Amniotic stem cell (primary cell): Measurements from ENCODE around the gene CCL14.

Experiments used
- DNase-seq: peaks from one replicate; lab custom pipeline; 2025; lab: John Stamatoyannopoulos, UW

CCL14 gene

GRCh38 chr17:35988164-35988563 lies 1.6 kb upstream of the CCL14 start:
- DNase-seq = no peak

- no peak for DNase-seq
These were observed 2.4 kb downstream of the CCL14 start for GRCh38 chr17:35984140-35984539.

- DNase-seq = no peak
These were observed 3.9 kb downstream of the CCL14 start for GRCh38 chr17:35982409-35983191.

GRCh38 chr17:35981908-35982330 lies 4.6 kb downstream of the CCL14 start:
- no peak for DNase-seq

- DNase-seq = no peak
These were observed 5.3 kb downstream of the CCL14 start, which contains the start of gene CCL16 for GRCh38 chr17:35981246-35981645. Gene CCL16 (minus strand): TSS chr17:35981497. CDS start chr17:35981420, 77 bp downstream.

DNA sequence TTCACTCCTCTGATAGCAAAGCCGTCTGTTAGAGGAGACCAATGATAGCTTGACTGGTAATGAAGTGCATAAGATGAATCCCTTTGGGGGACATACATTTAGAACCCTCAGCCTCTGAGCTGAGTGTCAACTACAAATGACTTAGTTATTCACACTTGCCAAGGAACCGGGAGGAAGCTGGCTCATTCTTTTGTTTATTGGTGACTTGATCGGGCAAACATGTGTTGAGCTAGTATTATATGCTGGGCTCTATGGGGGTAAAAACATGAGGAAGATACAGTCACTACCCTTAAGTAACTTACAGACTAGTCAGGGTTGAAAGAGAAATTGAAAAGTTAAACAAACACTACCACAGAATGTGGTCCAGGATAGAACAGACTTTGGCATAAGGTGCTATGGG lies 8.2 kb downstream of the CCL14 start:
- no peak for DNase-seq

- no peak for DNase-seq
These were observed 9.0 kb downstream of the CCL14 start for GRCh38 chr17:35977509-35977908.

DNA sequence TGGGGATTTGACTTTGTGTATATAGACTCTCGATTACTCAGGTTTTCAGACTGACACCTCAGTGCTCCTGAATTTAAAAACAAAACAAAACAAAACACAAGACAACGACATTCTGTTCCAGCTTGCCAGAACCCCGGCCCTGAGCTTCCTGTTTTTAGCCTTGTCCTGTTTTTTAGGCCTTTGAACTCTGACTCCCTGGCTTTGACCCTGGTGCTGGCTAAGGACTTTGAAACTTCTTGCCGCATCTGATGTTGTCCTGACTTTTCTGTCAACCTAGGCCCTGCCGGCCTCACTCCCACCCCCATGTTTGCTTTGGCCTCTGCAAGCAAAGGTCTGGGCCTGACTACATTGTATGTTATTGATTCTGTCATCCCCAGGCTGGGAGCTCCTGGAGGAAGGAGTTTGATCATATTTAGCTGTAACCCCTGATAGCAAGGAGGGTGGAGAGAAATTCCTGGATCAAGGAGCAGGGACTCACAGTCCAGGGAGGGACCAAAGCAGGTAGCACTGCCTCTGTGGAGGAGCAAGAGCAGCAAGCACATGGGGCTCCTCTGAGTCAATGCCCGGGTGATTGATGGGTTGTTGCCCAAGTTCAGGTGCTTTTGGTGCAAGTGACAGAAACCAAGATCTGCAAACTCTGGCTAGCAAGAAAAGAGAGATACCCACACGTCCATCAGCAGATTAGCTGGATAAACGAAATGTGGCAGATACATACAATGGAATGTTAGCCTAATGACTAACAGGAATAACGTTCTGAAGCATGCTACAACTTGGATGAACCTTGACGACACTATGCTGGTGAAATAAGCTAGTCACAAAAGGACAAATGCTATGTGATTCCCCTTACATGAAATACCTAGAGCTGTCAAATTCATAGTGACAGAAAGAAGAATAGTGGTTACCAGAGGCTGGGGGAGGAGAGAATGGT lies 12.9 kb downstream of the CCL14 start:
- DNase-seq = no peak

DNA sequence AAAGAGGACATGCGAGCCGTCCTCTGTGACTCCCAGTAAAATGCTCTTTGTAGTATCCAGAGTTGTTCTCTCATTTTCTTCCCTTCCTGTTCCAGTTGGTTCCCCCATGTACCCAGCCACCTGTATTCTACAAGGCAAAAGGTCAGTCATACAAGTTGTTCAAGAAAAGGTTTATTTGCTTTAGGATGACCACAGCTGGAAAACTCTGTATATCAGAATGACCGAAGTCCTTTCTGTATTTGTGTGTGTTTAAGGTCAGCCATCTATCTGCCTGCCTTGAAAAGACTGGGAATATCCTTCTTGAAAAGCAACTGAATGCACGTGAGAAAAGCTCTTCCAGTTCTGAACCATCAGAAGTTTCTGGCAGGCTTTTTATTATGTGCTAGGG lies 13.6 kb downstream of the CCL14 start:
- no peak for DNase-seq

GRCh38 chr17:35972535-35972934 lies 14.0 kb downstream of the CCL14 start:
- no peak for DNase-seq

DNA sequence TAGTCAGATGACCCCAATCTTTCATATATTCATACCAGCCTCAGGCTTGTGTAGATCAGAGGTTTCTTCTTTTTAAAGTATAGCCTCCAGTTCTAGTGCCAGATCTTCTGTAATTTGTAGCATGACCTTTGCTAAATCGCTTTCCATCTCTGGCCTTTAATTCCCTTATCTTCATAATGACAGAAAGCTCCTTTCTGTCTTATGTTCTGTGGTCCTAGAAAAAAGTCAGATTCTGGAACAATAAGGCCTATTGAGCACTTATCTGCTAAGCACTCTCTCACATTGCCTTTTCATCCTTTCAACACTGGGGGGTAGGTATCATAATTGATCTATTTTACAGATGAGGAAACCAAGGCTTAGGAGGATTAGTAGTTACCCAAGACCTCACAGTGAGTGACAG lies 14.5 kb downstream of the CCL14 start:
- no peak for DNase-seq

GRCh38 chr17:35969558-35970380 lies 16.8 kb downstream of the CCL14 start:
- peak; percentile 35 for DNase-seq

GRCh38 chr17:35968520-35969054 lies 17.9 kb downstream of the CCL14 start:
- no peak for DNase-seq

DNA sequence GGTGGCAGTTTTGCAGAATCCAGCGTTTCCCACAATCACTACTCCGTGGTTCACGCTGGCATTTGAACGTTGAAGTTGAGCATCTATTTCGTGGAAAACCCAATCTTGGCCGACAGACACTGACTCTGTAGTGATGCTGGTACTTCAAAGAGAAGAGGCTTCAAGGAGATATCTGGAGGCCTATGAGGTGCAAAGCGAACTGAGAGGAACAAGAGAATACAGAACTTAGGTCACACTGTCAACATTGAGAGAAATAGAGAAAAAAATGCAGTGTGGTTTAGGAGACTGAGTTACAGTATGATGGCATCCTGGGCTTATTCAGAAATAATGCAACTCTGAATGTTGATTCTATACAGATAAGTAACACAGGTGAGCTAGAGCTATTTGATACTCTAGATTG lies 21.3 kb downstream of the CCL14 start:
- DNase-seq = no peak

GRCh38 chr17:35963663-35964062 lies 22.9 kb downstream of the CCL14 start:
- DNase-seq = no peak

GRCh38 chr17:35953720-35954119 lies 32.8 kb downstream of the CCL14 start:
- no peak for DNase-seq

GRCh38 chr17:35949401-35949800 lies 37.1 kb downstream of the CCL14 start:
- no peak for DNase-seq

- no peak for DNase-seq
These were observed 38.4 kb downstream of the CCL14 start for GRCh38 chr17:35948092-35948491.

- DNase-seq = no peak
These were observed 39.4 kb downstream of the CCL14 start for GRCh38 chr17:35947156-35947585.

- DNase-seq = no peak
These were observed 42.4 kb downstream of the CCL14 start for GRCh38 chr17:35944151-35944550.

DNA sequence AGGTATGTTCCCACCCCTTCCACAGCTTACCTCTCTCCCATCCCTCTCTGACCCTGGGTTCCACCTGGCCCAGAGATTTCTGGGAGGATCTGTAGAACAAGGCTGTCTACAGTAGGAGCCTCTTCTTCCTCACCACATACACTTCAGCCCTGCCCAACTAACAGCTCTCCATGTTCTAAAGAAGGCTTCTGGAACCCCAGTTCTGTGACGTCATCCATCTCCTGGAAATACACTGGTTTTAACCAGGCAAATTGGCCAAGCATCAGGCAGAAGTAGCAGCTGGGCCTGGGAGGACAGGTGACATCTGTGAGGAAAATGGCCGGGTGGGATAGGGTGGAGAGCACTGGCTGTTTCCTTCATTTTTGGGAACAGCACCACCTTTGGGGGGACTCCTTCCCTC lies 43.0 kb downstream of the CCL14 start, which contains the start of gene LYZL6:
Gene LYZL6 (minus strand): TSS at position 177 of the 400 bp plus-strand sequence. CDS start 4,357 bp downstream, outside the sequence.
- no peak for DNase-seq
